NCI-H345 (cell line): ENCODE measurements around the gene ZNF208.
A peak's percentile ranks its signal among the peaks of the same experiment; 100 is the strongest.
"Not testable (repeated sequence)": the region's sequence is repeated elsewhere in the genome, so short reads cannot be mapped to it uniquely, and the experiment has no call there.

Source experiments
- DNase-seq: peaks from one replicate; lab custom pipeline; 2025; lab: John Stamatoyannopoulos, UW

ZNF208 gene

GRCh38 chr19:22010437-22011143 is at the start of gene ZNF208:
Gene ZNF208 (minus strand): TSS chr19:22010943. CDS start chr19:22010794, 149 bp downstream.
- not testable (repeated sequence) for DNase-seq

GRCh38 chr19:22052644-22053013 is 41.9 kb upstream of the ZNF208 start:
- peak; percentile 53 for DNase-seq

GRCh38 chr19:22041151-22041550 is 30.4 kb upstream of the ZNF208 start:
- not testable (repeated sequence) for DNase-seq

GRCh38 chr19:22030680-22031079 is 19.9 kb upstream of the ZNF208 start:
- DNase-seq: no peak

GRCh38 chr19:22026687-22027086 is 15.9 kb upstream of the ZNF208 start:
- no peak for DNase-seq

GRCh38 chr19:22025539-22025938 is 14.8 kb upstream of the ZNF208 start:
- not testable (repeated sequence) for DNase-seq

GRCh38 chr19:21970466-21970865 is 40.3 kb downstream of the ZNF208 start:
- DNase-seq: no peak

GRCh38 chr19:21947775-21948174 is 63.0 kb downstream of the ZNF208 start:
- no peak for DNase-seq

- no peak for DNase-seq
These were observed 70.1 kb downstream of the ZNF208 start for GRCh38 chr19:21940684-21941083.

- DNase-seq: no peak
These were observed 76.2 kb downstream of the ZNF208 start for GRCh38 chr19:21934593-21934992.

GRCh38 chr19:21934131-21934530 is 76.6 kb downstream of the ZNF208 start:
- DNase-seq: no peak

GRCh38 chr19:21922276-21922675 is 88.5 kb downstream of the ZNF208 start:
- no peak for DNase-seq

- DNase-seq: no peak
These were observed 89.0 kb downstream of the ZNF208 start for GRCh38 chr19:21921691-21922180.

- DNase-seq: no peak
These were observed 95.3 kb downstream of the ZNF208 start for GRCh38 chr19:21915411-21915810.

GRCh38 chr19:21912654-21913053 is 98.1 kb downstream of the ZNF208 start:
- DNase-seq: no peak

GRCh38 chr19:21910318-21910717 is 100.4 kb downstream of the ZNF208 start:
- no peak for DNase-seq

- DNase-seq: no peak
These were observed 102.7 kb downstream of the ZNF208 start for GRCh38 chr19:21908066-21908465.

- no peak for DNase-seq
These were observed 103.2 kb downstream of the ZNF208 start for GRCh38 chr19:21907516-21907915.

- no peak for DNase-seq
These were observed 108.2 kb downstream of the ZNF208 start for GRCh38 chr19:21902571-21902970.

GRCh38 chr19:21901861-21902260 is 108.9 kb downstream of the ZNF208 start:
- no peak for DNase-seq

GRCh38 chr19:21900401-21900800 is 110.3 kb downstream of the ZNF208 start:
- DNase-seq: no peak

- DNase-seq: no peak
These were observed 119.7 kb downstream of the ZNF208 start for GRCh38 chr19:21891086-21891485.

GRCh38 chr19:21890017-21890416 is 120.7 kb downstream of the ZNF208 start:
- peak; percentile 9 for DNase-seq

GRCh38 chr19:21885516-21885915 is 125.2 kb downstream of the ZNF208 start:
- not testable (repeated sequence) for DNase-seq
